Kidney tubule cell (primary cell): Measurements from ENCODE around the gene MARF1.
"Not testable (repeated sequence)": the region's sequence is repeated elsewhere in the genome, so short reads cannot be mapped to it uniquely, and the experiment has no call there.

ENCODE experiments used
- DNase-seq: peaks from one replicate; pipeline ENCODE4 v3.0.0-alpha.2; 2018; ENCODE audit warnings: low spot score

The MARF1 gene

DNA sequence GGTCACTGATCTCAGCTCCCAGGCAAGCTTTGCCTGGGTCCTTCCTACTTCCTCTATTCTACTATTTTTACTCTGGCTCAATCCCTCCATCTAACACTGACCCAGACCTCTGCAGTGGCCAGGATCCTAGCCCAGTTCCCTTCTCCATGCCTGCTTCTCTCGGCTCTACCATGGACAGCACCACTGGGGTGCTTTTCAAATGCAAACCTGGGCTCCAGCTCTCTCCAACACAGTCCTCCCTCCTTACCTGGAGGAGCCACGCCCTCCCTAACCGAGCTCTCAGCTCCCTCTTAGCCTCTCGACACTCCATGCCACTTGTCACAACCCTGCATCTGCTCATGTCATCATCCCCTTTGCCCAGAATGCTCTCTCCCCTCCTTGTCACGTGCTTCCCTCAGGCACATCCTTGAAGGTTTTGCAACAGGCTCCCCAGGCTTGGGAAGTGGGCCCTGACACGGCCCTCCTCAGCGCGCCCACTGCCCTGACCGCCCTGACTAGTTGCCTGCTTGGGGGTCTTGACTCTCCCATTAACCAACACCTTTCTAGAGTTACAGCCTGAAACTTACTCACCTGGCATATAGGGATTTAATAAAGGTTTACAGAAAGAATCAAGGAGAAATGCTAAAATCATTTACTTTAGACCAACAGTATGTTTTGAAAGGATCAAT lies 41.6 kb downstream of the MARF1 start:
- no peak for DNase-seq

GRCh38 chr16:15599303-15600070 lies 43.5 kb downstream of the MARF1 start:
- DNase-seq = peak; percentile 37

GRCh38 chr16:15598648-15599190 lies 44.2 kb downstream of the MARF1 start:
- no peak for DNase-seq

DNA sequence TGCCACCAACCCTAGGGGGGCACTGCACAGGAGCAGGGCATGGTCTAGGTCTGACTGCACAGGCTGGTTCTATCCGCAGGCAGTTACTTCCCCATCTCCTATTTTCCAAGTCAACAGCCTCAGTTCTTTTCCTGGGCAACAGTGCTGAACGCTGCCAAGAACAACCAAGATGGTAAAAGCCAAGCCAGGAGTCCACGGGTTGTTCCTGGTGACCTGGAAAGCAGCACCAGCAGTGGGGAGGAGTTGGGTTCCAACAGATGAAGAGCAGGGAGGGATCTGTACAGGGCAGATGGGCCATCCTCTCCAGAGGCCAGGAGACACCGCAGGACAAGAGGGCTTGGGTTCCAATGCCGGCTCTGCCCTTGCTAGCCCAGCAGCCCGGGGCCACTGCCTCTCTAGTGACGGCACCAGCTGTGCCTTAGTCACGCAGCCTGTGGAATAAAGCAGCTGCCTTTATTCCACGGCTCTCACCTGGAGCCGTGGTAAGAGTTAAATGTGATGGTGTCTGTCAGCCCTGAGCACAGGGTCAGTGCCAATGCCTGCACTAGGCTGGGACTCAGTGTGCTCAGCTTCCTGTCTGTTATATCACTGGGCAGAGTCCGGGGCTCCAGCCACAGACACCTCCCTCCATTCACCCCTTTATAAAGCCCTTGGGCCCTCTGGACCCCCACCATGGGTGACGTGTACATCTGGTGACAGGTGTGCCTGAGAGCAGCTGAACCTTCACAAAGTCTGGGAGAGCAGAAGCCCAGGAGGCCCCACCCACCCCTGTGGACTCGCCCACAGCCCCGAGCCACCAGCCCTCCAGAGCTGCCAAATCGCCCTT lies 44.9 kb downstream of the MARF1 start:
- DNase-seq = no peak

DNA sequence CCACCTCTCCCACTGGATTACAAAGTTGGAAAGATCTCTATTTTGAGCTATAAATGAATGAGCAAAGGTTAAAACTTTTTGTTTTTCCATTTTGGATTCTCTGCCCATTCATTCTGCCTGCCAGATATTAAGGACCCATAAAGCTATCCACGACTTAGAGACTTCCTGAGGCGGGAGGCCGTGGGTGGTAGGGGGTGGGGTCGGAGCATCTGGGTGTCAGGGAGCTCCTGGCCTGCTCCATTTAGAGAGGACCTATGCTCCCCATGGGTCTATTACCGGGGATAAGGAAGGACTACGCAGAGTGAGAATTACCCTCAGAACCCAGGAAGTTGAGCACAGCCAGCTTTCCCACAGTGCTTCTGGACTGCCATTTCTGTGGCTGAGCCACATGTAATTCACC lies 45.8 kb downstream of the MARF1 start:
- DNase-seq = no peak

GRCh38 chr16:15594711-15595320 lies 48.1 kb downstream of the MARF1 start:
- DNase-seq = no peak

GRCh38 chr16:15593235-15593634 lies 49.7 kb downstream of the MARF1 start:
- DNase-seq = no peak

DNA sequence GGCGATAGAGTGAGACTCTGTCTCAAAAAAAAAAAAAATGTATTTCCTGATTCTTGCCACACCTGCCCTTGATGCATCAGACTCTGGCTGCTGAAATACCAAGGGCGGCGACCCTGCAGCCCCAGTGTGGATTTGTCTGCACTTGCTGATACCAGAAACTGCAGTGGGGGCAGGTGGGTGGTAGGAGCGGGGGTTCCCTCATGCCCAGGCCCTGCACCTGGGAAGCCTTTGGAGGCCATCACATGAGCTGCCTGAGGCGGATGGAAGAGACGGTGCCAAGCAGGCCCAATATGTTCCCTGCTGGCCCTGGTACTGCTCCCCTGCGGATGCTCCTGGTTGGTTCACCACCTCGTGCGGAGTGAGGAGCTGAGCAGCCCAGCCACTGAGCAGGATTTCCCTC lies 50.6 kb downstream of the MARF1 start:
- peak; percentile 29 for DNase-seq

- no peak for DNase-seq
Measured at GRCh38 chr16:15587152-15587825, 55.7 kb downstream of the MARF1 start.

GRCh38 chr16:15586716-15587115 lies 56.2 kb downstream of the MARF1 start:
- no peak for DNase-seq

DNA sequence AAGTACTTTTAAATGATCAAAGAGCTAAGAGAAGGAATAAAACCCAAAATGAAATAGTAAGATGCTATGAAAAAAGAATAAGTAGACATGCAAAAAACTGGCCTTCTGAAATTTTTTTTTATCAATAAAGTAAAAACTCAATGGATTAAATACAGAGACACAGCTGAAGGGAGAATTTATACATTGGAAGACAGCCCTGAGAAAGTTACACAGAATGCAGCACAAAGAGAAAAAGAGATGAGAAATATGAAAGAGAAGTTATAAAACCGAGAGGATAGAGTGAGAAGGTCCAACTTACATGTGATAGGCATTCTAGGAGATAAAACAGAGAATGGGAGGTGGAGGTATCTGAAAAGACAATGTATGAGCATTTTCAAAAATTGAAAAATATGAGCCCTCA lies 57.0 kb downstream of the MARF1 start:
- DNase-seq = no peak

DNA sequence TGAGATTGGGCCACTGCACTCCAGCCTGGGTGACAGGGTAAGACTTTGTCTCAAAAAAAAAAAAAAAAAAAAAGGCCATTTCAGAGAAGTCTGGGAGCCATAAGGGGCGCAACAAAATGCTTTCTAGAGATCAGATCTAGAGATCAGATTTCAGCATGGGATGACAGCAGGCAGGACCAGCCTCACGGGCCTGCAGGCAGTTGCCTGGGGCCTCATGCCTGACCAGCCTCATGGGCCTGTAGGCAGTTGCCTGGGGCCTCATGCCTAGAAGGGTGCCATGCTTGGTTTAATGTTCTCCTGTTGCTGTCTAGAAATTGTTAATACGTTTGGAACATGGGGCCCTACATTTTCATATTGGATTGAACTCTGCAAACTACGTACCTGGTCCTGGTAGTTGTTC lies 59.4 kb downstream of the MARF1 start:
- DNase-seq = no peak

- no peak for DNase-seq
Measured at GRCh38 chr16:15581127-15581815, 61.7 kb downstream of the MARF1 start.

GRCh38 chr16:15578824-15579223 lies 64.1 kb downstream of the MARF1 start:
- no peak for DNase-seq

DNA sequence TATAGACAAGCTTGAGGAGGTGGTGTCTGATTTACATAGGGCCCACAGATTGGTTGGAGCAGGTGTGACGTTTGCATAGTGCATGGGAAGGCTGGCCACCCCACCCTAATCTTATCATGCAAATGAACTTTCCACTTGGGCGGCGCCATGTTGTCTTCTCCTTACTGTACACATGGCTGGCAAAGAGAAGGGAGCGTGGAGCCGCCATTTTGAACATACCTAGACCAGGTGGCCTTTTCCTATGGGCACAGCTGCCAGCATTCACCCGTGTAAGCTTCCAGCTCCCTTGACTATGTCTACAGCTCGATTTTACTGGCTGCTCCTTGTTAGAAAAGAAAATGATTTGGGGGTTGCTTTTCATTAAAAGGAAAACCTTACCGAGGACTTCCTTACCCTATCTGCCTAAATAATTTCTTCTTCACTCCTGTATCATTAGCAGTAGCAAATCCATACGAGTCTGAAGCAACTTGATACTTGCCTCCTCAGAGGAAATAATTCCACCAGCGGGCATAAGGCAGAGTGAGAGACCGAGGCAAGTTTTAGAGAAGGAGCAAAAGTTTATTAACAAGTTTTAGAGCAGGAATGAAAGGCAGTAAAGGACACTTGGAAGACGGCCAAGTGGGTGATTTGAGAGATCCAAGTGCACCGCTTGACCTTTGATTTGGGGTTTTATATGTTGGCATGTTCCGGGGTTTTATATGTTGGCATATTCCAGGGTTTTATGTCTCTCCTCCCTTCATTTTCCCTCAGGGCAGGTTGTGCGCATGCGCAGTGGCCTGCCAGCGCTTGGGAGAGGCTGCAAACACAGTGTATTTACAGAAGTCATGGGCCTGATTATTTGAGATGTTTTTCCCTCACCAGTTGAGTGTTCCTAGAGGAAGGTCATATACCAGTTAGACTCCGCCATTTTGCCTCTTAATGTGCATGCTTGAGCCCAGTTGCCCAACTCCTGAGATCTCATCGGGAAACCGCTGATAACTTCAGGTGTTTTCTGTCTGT lies 65.7 kb downstream of the MARF1 start:
- DNase-seq = no peak

GRCh38 chr16:15575293-15576049 lies 67.5 kb downstream of the MARF1 start:
- no peak for DNase-seq

DNA sequence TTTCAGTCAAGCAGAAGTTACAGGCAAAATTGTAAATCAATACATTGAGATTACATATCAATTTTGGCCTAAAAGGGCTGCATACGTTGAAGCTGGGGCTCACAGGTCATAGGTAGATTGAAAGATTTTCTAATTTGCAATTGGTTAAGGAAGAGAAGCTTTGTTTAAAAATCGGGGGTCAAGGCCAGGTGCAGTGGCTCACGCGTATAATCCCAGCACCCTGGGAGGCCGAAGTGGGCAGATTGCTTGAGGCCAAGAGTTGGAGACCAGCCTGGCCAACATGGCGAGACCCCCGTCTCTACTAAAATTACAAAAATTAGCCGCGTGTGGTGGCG lies 68.4 kb downstream of the MARF1 start:
- no peak for DNase-seq

DNA sequence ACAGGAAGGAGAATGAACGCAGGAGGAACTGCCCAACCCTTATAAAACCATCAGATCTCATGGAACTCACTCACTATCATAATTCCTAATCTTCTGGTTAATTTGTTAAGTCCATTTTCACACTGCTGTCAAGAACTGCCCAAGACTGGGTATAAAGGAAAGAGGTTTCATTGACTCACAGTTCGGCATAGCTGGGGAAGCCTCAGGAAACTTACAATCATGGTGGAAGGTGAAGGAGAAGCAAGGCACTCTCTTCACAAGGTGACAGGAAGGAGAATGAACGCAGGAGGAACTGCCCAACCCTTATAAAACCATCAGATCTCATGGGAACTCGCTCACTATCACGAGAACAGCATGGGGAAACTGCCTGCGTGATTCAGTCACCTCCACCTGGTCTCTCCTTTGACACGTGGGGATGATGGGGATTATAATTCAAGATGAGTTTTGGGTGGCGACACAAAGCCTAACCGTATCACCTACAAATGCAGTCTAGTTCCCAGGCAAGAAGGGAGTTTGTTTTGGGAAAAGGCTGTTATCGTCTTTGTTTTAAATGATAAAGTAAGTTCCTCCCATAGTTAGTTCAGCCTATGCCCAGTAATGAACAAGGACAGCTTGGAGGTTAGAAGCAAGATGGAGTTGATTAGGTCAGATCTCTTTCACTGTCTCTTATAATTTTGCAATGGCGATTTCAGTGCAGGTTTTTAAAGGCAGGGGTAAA lies 68.9 kb downstream of the MARF1 start:
- not testable (repeated sequence) for DNase-seq
